Activated CD4-positive, alpha-beta T cell treated with anti-CD3 and anti-CD28 coated beads, Interleukin-10, Interleukin-2, amounts not matched to agents 100 ng/mL and 50 ng/mL, durations not matched to agents 16 hours and 8 hours (primary cell): Measurements from ENCODE around the gene MYO1A.

ENCODE experiments used
- DNase-seq: peaks from one replicate; pipeline ENCODE4 v3.0.0-alpha.2; 2020

MYO1A gene

DNA sequence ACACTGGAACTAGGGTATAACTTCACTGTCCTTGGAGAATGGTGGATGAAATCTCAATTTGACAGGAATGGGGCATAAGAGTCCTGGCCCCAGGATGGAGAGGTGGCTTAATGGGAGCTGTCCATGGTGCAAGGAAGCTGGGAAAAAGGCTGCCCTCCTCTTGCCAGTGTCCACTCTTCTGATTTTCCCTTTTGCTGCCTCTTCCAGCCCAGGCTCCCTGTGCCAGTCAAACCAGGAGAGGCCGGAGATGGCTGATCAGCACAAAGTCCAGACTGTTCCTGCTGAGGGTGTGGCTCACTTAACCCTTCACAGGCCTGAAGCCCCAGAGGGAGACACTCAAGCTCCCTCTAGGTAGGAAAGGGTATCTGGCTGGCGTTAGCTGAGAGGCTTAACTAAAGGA is at the start of gene MYO1A:
Gene MYO1A (minus strand): TSS at position 240 of the 400 bp plus-strand sequence. CDS start 1,806 bp downstream, outside the sequence.
- no peak for DNase-seq

DNA sequence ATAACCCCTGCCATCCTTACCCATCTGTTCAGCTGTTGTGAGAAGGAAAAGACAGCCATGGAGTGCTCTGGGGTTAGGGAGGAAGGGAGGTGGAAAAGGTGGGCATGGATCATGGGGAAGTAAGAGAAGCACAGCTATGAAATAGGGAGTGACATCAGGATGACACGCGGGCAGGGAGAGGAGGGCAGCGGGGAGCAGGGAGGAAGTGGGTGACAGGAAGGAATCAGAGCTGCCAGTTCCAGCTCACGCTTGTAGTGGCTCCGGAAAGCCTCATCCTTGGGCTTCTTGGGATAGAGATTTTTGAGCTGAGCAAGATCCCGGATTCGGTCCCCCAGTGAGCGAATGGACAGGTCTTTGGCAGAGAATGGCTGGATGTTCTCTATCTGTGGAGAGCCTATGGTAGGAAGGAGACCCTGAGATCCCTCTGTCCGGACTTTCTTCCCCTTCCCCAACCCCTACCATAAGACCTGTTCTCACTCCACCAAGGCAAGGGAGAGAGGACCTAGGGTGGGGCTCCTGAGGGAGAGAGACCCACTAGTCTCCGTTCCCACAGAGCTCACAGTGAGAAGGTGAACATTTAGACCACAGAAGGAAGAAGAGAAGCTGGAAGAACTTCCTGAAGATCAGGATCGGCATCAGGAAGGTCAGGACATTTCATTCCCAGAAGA is 49.3 kb upstream of the MYO1A start:
- DNase-seq = no peak

DNA sequence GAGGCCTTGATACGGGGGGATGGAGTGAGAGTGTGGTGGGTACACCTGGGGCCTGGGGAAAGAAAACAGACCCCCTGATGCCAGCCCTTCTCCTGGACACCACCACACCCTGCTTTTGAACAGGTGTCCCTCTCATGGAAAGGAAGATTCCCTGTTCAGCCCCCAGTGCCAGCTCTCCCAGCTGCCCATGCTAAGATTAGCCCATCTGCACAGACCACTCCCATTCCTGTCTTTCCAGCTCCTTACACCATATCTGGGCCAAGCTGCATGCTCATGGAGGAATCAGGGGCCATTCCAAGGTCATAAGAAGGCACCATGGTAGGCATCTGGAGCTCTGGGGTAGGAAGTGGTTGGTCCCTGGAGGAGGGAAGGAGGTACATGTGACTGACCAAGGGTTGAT is 48.6 kb upstream of the MYO1A start:
- DNase-seq = no peak

DNA sequence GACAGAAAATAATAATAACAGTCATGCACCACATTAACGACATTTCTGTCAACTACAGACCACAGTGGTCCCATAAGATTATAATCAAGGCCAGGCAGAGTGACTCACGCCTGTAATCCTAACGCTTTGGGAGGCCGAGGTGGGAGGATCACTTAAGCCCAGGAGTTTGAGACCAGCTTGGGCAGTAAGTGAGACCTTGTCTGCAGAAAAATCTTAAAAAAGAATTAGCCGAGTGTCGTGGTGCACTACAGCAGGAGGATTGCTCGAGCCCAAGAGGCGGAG is 47.6 kb upstream of the MYO1A start:
- no peak for DNase-seq

DNA sequence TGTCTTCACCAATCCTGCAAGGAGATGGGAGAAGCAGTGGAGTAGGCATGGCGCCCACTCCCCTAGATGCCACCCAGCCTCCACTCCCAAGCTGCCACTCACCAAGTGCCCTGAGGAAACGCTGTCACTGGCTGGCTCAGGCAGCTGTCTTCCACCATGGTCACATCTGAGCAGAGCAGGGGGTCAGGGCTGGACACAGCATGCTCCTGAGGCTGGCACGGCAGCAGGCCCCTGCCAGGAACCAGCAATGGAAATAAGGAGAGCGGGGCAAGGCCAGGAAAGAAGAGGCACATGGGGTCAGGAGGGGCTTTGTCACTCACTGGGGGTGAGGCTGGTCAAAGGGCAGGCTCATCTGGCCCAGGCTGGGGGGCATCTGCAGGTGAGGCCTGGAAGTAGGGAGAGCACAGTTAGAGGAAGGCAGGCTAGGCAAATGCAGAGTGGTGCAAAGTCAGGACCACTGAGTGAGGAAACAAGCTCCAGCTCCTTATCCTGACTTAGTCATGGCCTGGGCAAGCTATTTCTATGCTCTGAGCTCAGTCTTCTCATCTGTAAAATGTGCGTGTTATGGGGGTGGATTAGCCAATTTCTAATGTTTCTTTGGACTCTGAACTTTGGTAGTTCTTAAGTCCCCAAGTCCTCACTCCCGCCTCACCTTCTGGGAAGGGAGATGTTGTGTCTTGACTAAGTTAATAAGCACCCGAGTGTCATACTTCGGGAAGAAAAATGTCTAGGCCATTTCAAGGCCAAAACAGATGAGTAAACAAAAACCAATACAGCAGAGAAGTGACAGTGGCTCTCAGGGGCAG is 47.0 kb upstream of the MYO1A start:
- DNase-seq = no peak

DNA sequence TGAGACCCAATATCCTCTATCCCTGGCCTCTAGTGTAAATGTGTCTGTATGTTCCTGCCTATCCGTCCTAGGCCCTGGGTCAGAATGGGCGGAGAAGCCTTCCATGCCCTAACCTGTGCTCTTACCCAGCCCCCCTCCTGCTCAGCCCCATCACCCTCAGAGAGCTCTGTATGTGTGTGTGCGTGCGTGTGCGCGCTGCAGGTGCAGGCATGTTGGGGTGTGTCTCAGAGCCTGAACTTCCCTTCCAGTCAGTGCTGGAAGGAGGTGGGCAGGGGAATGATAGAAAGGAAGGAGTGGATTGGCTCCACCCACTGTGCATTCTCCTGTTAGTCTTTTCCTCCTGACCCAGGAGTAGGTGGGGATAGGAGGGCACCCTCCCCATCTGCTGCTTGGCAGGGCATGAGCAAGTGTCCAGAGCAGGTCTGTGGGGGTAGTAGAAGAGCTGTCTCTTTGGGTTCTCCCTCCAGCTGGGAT is 46.2 kb upstream of the MYO1A start:
- no peak for DNase-seq

DNA sequence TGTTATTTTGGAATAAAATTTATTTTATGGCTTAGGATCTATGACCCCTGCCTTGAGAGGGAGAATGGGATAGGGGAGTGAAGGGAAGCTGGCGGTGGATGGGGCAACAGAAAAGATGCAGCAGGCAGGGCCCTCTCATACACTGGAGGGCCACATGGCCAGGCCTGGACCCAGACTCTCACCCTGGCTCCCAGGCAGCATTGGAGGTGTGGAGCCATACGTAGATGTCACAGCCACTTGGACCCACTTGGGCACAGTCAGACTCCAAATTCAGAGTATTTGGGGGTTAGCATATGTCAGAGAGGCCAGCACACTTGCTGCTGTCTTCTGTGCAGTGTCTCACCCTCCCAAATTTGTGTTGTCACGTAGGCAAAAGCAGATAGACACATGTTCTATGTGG is 45.5 kb upstream of the MYO1A start:
- no peak for DNase-seq

DNA sequence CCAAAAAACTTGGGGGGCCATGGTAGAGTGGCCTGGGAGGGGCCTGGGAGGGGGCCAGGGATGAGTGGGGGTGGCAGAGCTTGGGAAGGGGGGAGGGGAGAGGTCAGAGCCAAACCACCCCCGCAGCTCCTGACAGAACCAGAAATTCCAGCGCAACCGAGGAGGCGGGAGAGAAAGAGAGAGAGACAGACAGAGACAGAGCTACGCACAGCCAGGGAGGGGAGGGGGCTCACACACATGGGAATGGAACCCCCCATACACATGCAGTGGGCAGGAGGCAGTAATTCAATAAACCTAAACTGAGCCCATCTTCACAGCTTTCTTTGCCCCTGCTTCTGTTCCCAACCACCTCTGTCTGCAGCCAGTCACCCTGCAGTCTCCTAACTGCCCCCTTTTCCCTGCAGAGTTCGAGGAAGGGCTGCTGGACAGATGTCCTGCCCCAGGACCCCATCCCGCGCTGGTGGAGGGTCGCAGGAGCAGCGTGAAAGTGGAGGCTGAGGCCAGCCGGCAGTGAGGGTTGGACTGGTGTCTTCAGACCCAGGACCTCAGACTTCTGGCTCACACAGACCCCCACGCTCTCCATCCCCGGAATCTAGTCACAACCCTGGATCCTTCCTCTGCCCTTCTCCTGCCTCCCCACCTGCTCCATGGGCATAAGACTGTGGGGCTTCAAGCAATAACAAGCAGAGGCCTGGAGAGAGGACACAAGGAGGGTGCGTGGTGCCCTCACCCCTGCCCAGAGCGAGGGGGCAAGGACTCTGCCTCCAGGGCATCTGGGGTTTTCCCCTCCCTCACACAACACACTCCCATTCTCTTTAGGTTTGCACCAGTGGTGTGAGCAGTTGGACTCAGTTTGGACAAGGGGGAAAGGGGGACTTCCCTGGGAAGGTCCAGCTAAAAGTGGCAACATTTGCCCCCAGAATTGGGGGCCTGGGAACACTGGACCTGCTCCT is 44.6 kb upstream of the MYO1A start:
- DNase-seq = no peak

DNA sequence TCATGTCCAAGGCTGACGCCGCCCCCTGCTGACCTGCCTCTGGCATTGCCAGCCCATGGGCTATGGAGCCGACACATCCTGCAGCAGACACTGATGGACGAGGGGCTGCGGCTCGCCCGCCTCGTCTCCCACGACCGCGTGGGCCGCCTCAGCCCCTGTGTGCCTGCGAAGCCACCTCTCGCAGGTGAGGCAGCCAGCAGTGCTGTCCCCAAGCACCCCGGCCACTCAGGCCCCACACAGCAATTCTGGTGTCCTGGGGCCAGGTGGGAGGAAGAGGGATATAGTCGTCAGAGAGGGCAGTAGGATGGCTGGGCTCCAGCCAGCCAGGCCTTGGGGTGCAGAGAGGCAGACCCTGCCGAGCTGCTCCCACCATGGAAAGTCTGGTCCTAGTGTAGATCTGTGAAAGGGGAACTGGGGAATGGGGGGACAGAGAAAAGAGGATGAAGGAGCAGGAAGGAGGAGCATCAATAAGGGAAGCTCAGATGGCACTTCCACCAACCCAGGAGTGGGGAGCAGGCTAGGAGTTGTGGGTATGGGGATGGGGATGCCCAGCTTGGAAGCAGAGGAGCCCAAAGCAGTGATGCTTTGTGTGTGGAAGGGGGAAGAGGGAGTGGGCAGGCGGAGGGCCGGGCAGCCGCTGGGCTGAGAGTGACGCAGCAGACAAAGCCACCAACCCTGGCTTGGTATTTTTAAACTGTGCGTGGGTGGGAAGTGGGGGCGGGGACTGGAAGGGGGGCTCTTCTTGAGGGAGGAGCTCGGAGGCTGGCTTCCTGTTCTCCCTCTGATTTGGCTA is 43.7 kb upstream of the MYO1A start:
- peak; percentile 72 for DNase-seq

DNA sequence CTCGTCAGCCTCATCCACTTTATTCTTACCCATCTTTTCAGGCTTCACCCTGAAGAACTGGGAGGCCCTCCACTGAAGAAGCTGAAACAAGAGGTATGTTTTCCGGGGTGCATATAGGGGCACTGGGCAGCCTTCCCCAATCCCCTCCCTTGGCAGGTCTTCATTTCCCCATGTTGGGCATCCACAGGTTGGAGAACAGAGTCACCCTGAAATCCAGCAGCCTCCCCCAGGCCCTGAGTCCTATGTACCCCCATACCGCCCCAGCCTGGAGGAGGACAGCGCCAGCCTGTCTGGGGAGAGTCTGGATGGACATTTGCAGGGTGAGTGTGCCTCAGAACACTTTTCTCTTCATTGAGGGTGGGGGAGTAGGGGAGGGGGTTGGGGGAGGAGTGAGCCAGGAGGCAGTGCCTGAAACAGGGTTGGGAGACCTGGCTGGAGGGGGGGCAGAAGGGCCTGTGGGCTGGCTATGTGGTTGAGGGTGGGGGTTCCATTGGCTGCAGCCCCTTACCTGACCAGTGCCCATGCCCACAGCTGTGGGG is 43.0 kb upstream of the MYO1A start:
- DNase-seq = no peak

DNA sequence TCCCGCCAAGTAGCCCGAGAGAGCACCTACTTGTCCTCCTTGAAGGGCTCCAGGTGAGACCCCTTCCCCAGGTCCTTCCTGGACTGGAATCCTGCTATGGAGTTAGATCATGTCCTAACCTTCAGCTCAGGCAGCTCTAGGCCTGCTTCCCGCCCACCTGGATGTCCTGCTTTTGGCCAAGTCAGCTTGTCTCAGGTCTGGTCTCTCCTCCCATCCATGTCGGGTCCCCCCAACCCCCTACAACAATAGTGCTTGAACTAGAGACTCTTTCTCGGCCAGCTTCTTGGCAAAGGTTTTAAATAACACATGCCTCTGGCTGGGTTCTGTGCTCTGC is 42.6 kb upstream of the MYO1A start:
- DNase-seq = no peak

DNA sequence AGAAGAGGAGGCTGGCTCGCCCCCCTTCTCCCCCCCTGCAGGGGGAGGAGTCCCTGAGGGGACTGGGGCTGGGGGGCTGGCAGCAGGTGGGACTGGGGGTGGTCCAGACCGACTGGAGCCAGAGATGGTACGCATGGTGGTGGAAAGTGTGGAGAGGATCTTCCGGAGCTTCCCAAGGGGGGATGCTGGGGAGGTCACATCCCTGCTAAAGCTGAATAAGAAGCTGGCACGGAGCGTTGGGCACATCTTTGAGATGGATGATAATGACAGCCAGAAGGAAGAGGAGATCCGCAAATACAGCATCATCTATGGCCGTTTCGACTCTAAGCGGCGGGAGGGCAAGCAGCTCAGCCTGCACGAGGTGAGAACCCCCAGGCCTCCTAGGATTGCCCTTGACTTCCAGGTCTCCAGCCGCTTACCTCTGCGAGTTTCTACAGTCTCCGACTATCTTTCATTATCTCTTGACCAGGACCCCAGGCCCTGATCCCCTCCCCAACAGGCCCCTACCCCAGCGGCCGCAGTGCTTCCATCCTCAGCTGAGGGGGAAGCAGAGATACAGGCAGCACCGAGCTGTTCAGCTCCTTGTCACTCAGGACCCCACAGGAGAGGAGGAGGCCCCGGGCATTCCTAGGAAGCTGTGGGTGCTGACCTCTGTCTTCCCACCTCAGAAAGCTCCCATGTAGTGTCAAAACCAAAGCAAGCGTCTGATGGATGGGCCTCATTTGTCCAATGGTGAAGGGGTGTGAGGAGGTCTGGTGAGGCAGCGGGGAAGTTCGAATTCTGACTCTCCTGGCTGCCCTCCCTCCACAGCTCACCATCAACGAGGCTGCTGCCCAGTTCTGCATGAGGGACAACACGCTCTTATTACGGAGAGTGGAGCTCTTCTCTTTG is 42.0 kb upstream of the MYO1A start:
- DNase-seq = no peak

DNA sequence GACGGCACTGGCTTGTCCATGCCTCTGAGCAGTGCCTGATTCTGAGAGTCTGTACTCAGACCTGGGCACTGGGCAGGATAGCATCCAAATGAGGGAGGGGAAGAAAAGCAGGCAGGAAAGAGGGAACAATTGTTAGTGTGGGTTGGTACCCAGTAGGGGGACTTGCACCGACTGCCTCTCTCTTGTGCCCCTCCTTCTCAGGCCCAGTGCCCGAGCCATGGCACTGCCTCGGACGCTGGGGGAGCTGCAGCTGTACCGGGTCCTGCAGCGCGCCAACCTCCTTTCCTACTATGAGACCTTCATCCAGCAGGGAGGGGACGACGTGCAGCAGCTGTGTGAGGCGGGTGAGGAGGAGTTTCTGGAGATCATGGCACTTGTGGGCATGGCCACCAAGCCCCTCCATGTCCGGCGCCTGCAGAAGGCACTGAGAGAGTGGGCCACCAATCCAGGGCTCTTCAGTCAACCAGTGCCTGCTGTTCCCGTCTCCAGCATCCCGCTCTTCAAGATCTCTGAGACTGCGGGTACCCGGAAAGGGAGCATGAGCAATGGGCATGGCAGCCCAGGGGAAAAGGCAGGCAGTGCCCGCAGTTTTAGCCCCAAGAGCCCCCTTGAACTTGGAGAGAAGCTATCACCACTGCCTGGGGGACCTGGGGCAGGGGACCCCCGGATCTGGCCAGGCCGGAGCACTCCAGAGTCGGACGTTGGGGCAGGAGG is 41.2 kb upstream of the MYO1A start:
- no peak for DNase-seq

DNA sequence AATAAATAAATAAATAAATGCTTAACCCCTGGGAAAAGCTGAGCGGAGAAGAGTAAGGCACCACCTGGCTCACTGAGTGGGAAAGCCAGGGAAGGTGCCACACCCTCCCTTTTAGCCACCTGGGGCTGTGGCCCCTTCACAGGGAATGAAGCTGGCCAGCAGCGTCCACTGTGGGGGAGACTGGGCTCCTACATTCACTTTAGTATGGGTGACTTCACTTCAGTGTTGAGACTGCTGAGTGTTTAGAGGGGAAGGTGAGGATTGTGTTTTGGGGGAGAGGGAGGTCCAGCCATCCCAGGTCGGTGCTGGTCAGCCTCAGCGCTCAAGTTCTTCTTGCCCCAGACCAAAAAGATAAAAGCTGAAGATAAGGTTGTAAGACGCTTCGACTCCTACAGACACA is 40.6 kb upstream of the MYO1A start:
- DNase-seq = no peak

DNA sequence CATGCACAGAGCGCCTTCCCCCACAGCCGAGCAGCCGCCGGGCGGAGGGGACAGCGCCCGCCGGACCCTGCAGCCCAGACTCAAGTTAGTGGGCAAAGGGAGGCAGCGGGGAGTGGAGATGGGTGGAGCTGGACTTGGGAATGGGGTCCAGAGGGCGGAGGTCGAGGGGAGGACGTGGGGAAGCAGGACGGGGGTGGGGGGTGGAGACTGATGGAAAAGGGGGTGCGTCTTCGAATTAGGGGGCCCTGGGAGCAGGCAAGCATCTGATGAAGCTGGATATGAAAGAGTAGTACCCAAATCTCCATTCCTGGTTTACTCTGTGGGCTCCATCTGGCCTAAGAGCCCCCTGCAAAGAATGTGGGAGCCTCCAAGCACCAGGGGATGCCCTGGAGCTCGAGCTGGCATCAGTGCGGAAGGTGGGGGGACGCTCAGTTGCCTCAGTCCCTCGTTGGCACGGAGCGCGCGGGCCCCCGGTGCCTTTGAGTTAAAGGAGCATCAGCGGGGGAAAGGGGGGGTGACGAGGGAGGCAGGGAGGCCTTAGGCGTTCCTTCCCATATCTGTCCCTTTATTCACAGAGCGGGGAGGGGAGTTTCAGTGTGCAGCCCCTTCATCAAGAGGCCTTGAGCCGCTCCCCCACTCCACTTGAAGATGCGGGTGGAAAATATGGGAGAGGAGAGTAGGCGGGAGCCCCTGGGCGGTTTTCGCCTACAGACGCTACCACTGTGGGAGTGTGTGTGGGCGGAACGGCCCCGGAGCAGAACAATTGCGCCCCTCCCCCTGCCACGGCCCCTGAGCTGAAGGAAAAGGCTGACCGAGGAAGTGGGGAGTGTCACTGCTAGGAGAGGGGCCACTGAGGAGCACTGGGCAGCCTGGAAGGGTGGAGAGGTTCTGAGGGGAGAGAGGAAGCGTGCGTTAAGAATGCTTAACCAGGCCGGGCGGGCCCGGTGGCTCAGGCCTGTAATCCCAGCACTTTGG is 39.6 kb upstream of the MYO1A start:
- DNase-seq = peak; percentile 67

DNA sequence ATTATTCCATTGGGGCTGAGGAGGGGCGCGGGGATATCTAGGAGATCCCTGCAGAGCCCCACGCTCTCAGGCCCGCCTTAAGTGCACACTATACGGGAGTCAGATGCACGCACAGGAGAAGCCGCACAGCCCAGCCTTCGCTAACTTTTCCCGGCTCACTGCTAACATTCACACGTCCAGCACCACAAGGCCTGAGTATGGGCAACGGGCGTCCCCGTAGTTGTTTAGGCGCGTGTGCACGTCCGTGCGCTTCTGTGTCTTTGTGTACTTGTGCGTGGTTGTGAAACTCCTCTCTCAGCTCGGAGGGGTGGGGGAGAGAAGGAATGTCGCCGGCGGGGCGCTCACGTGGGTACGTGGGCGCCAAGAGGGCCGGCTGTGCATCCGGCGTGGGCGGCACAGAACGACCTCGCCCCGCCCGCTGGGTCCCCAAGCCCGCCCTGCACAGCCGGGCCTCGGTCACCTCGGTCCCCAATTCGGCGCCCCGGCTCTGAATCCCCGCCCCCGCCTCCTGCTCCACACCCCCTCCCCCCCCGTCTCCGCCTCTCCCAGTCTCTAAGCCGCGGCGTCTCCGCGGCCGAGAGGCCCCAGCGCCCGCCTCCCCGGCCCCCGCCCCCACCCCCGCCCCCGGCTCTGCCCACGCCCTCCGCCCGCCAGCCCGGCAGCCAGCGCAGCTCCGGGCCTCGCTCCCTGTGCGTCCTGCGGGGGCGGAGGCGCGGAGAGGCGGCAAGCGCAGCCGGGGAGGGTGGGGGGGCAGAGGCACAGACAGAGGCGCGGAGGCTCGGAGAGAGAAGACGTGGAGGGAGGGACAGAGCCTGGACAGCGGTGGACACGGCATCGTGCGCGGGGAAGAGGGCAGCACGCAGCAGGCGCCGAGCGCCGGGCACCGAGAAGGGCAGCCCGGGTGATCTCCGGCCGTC is 38.7 kb upstream of the MYO1A start, which contains the start of gene NAB2:
Gene NAB2 (plus strand): TSS at position 761 of the 917 bp plus-strand sequence. CDS start 158 bp downstream, outside the sequence.
- DNase-seq = peak; percentile 97

DNA sequence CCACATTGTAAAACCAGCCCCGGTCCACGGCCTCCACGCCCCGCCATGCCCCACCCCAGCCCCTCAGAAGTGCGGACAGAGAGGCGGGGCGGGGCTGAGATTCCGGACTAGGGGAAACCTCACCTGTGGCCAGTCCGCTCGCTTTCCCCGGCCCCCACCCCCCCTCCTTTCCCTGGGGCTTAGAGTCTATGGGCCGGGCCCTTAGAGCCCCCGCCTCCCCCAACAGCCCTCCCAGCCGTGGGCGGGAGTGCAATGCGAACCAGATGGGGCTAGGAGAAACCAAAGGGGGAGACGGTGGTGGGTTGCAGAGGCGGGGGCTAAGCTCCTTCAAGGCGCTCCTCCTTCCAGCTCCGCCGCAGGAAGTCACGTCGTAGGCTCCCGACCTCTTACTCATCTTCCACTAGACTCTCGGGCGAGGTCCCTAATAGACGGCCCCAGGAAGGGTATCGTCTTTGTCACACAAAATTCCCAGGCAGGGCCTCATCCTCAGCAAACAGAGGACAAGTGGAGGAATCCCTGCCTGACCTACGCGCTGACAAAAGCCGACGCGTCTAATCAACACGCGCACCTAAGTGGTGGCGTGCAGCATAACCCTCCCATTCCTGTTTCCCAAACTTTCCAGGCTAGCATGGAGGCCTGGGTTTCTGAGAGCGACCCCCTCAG is 37.9 kb upstream of the MYO1A start:
- peak; percentile 90 for DNase-seq
